OCI-LY7 (cell line): ENCODE data around the gene SPECC1L.

ENCODE experiments used
- CTCF ChIP-seq: fragments of 200-600 bp; sonication (generic); conservative IDR thresholded peaks from 2 replicates; pipeline ENCODE4 v1.5.1; 2014; ENCODE audit warnings: mild to moderate bottlenecking, antibody characterized with exemption, low read length, moderate library complexity, mixed read lengths
- EZH2phosphoT487 ChIP-seq: fragments of 200-600 bp; sonication (generic); IDR thresholded peaks from 2 replicates; pipeline ENCODE4 v1.6.1; 2018; ENCODE audit warnings: low read depth, borderline replicate concordance, mild to moderate bottlenecking, mixed run types, antibody characterized with exemption, low read length, moderate library complexity, mixed read lengths

GRCh38 chr22:24426436-24426835, 155.8 kb downstream of the SPECC1L start:
- TF ChIP-seq CTCF (no peak), EZH2phosphoT487 (no peak)
